ENCODE results near the gene MPO.

GRCh38 chr17:58281511-58282011 lies 826 bp upstream of the MPO start:
- TF ChIP-seq CTCF (IDR thresholded peaks at IDR 0.05), result no peak
- no peak for TF ChIP-seq POLR2A (IDR thresholded peaks at IDR 0.05)
